ENCODE results near the gene HHAT. TPM values are rescaled to one million over a fixed set of nuclear protein-coding genes. Genes with fewer than 3 reads are reported as not detected.

The HHAT gene
- total RNA-seq, 1 donor from 2014 or later = 5.3 TPM

- DNase-seq (no peak), ATAC-seq (no peak)
- H3K4me3 ChIP-seq = no peak overlapping the region
- intact Hi-C loops (cut with DNase I) = no loop called here
- H3K36me3 ChIP-seq = no peaks in the 10 kb centered on the region
- TF ChIP-seq CTCF (IDR thresholded peaks at IDR 0.05) = no peak
- H3K27me3 ChIP-seq (ENCODE audit: low read depth) = no peaks in the 10 kb centered on the region
- no peaks in the 10 kb centered on the region for H3K9me3 ChIP-seq
- H3K4me1 ChIP-seq = peaks cover 16% of the 10 kb centered on the region
- H3K27ac ChIP-seq = no peak overlapping the region
Measured at GRCh38 chr1:210325026-210325670, 3.6 kb upstream of the HHAT start.

GRCh38 chr1:210328032-210328745, 513 bp upstream of the HHAT start:
- Histone ChIP-seq H3K36me3 (no peaks in the 10 kb centered on the region), H3K27ac (peak overlapping the region; percentile 95), H3K27me3 (ENCODE audit: low read depth) (no peaks in the 10 kb centered on the region), H3K9me3 (no peaks in the 10 kb centered on the region), H3K4me3 (peak overlapping the region; percentile 74), H3K4me1 (peaks cover 16% of the 10 kb centered on the region)
- DNase-seq (no peak), ATAC-seq (peak in 1 of 2 donors; percentile 1)
- TF ChIP-seq CTCF (IDR thresholded peaks at IDR 0.05) = no peak
- intact Hi-C loops (cut with DNase I) = no loop called here

- peaks cover 16% of the 10 kb centered on the region for H3K4me1 ChIP-seq
- intact Hi-C loops (cut with DNase I) = no loop called here
- H3K36me3 ChIP-seq = no peaks in the 10 kb centered on the region
- no peaks in the 10 kb centered on the region for H3K27me3 ChIP-seq (ENCODE audit: low read depth)
- H3K4me3 ChIP-seq = no peak overlapping the region
- DNase-seq (no peak), ATAC-seq (no peak)
- no peaks in the 10 kb centered on the region for H3K9me3 ChIP-seq
- no peak overlapping the region for H3K27ac ChIP-seq
- no peak for TF ChIP-seq CTCF (IDR thresholded peaks at IDR 0.05)
Measured at GRCh38 chr1:210330279-210330866, 1.7 kb downstream of the HHAT start.

- Histone ChIP-seq H3K4me1 (peaks cover 16% of the 10 kb centered on the region), H3K27ac (no peak overlapping the region), H3K4me3 (no peak overlapping the region), H3K36me3 (no peaks in the 10 kb centered on the region), H3K27me3 (ENCODE audit: low read depth) (no peaks in the 10 kb centered on the region), H3K9me3 (no peaks in the 10 kb centered on the region)
- intact Hi-C loops (cut with DNase I) = no loop called here
- ATAC-seq (no peak), DNase-seq (no peak)
- no peak for TF ChIP-seq CTCF (IDR thresholded peaks at IDR 0.05)
Measured at GRCh38 chr1:210332233-210332632, 3.5 kb downstream of the HHAT start.

GRCh38 chr1:210332719-210333398, 4.2 kb downstream of the HHAT start:
- DNase-seq = no peak

More at GRCh38 chr1:210332719-210333398, 4.2 kb downstream of the HHAT start:
- peaks cover 16% of the 10 kb centered on the region for H3K4me1 ChIP-seq
- H3K27ac ChIP-seq = no peak overlapping the region
- H3K36me3 ChIP-seq = no peaks in the 10 kb centered on the region
- ATAC-seq = no peak
- intact Hi-C loops (cut with DNase I) = no loop called here
- no peaks in the 10 kb centered on the region for H3K9me3 ChIP-seq
- TF ChIP-seq CTCF (IDR thresholded peaks at IDR 0.05) = no peak
- no peak overlapping the region for H3K4me3 ChIP-seq
- H3K27me3 ChIP-seq (ENCODE audit: low read depth) = no peaks in the 10 kb centered on the region

All from lower lobe of right lung (tissue), 2 donors.